Activated CD8-positive, alpha-beta memory T cell treated with anti-CD3 and anti-CD28 coated beads, Interleukin-2, amount 50 U/mL, for 24 hours (primary cell): ENCODE results near the gene ARMC12.

Experiments used
- DNase-seq: peaks from one replicate; pipeline ENCODE4 v3.0.0-alpha.2; 2020; ENCODE audit errors: extremely low read depth

Gene ARMC12

GRCh38 chr6:35775031-35775430, 38.2 kb downstream of the ARMC12 start:
- no peak for DNase-seq

DNA sequence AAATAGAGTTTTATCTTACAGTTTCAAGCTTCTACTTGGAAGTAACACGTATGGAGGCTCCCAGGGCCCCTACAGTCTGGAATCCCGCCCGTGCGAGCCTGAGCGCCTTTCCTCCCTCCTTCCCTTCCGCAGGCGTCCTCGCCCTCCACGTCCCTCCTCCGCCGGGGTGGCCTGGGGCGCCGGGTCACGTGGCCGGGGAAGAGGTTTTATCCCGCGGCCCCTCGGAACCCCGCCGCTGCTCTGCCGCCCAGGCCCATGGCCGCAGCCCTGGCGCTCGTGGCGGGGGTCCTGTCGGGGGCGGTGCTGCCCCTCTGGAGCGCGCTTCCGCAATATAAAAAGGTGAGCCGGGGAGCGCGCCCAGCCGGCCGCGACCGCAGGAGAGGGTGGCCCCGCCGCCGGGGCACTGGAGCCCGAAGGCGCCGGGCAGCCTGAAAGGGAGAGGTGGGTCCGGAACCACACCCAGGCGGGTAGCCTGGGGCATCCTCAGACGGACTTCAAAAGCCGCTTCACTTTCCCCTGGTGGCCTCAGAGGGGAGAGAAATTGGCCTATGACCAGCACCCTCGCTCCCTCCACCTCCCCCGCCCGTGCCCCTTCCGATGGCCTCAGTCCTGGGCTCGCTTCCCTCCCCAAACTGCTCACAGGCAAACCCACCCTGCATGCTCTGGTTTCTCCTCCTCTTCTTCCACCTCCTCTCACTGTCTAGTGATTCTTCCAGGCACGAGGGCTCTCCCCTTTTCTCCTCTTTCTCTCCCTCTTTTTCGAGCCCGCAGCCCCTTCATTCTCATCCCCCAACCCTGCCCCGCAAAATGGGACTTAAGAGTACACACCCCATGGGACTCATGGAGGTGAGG, 39.8 kb downstream of the ARMC12 start, which contains the start of gene CLPSL2:
Gene CLPSL2 (plus strand): TSS at position 235 of the 852 bp plus-strand sequence. CDS start 21 bp downstream, at position 256.
- no peak for DNase-seq

- DNase-seq = no peak
Observed at GRCh38 chr6:35777356-35778102, 40.7 kb downstream of the ARMC12 start.

- no peak for DNase-seq
Observed at GRCh38 chr6:35778437-35778836, 41.6 kb downstream of the ARMC12 start.

DNA sequence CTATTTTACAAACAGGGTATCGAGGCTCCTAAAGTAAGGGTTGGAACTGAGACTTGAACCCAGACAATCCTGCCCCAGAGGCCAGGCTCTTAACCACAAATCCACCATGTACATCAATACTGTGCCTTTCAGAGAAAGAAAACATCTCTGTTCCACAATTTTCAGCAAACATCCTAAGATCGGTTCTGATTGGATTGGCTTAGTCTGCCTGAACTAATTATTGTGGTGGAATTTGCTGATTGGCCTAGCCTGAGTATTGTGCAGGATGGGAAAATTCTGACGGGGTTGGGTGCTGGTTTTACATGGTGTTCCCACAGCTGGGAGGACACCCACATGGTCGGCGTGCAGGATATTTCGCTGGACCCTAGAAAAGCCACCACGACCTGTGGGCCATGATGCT, 43.9 kb downstream of the ARMC12 start, which contains the start of gene CLPSL1:
Gene CLPSL1 (plus strand): TSS at position 301 of the 400 bp plus-strand sequence. CDS start 92 bp downstream, at position 393.
- DNase-seq = no peak

DNA sequence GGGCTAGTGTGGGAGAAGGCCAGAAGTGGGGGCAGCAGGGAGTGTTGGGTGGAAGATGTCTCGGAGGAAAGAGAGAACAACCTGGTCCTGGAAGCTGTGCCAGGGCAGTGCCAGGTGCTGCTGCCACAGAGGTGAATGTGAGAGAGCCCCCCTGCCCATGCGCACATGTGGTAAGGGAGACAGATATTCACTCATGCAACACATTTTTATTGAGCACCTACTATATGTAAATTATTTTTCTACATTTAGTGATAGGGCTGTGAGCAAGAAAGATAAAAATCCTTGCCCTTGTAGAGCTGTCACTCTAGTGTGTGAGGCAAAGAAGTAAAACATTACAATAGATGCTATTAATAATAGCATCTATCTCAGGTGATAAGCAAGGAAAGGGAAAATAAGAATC, 44.5 kb downstream of the ARMC12 start:
- DNase-seq = no peak

DNA sequence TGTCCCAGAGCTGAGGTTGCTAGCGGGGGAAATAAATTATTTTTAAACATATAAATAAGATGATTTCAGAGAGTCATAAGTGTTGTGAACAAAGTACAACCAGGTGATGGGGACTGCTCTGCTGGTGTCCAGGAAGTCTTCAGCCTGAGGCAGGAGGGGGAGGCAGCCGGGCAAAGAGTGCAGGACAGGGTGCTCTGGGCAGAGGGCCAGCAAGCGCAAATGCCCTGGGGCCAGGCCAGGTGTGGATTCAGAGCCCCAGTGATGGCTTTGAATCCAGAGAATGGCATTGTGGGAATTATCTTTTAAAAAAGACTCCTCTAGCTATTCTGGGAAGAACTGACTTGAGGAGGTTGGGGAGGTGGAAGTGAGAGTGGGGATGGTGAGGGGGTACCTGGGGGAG, 45.6 kb downstream of the ARMC12 start:
- DNase-seq = no peak

GRCh38 chr6:35784200-35784599, 47.4 kb downstream of the ARMC12 start:
- no peak for DNase-seq

GRCh38 chr6:35786272-35786671, 49.4 kb downstream of the ARMC12 start:
- no peak for DNase-seq

DNA sequence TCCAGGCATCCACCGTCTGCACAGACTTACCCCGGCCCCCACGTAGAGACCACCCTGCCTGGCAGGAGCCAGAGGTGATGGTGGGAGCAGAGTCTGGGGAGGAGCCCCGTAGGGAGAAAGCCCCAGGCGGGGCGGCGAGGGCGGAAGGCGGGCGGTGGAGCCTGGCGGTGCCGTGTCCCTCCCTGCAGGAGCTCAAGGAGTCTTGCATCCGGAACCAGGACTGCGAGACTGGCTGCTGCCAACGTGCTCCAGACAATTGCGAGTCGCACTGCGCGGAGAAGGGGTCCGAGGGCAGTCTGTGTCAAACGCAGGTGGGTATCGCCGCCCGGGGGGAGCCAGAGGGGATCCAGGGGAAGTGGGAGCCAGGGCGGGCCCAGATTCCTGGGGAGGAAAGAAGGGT, 50.0 kb downstream of the ARMC12 start:
- DNase-seq = no peak

DNA sequence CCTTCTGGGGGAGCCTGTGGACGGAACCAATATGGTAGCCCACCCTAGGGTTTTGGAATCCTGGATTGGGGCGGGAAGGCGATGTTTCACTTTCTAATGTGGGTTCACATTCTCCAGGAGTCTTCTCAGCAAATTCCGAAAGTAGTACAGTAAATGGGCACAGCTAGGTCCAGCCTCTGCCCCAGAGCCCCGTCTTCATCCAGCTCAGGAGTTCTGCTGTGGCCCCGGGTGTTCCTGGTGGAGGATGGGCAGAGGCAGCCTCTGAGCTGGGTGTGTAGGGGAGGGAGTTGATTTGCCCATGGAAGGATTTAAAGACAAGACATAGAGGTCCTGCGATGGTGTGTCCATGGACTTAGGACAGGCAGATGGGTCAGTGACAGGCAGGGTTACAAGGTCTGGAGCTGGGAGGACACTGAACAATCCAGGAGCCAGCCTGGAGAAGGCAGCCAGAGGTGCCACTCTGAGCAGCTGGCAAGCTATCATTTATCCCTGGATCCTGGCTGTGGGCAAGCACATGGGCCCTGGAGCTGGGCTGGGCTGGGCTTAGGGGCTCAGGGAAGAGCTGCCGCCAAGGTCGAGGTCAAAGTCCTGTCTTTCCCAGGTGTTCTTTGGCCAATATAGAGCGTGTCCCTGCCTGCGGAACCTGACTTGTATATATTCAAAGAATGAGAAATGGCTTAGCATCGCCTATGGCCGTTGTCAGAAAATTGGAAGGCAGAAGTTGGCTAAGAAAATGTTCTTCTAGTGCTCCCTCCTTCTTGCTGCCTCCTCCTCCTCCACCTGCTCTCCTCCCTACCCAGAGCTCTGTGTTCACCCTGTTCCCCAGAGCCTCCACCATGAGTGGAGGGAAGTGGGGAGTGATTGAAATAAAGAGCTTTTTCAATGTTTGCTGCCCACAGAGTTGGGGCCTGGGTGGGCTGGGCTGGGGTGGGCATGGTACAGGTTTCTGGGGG, 50.7 kb downstream of the ARMC12 start:
- DNase-seq = no peak

DNA sequence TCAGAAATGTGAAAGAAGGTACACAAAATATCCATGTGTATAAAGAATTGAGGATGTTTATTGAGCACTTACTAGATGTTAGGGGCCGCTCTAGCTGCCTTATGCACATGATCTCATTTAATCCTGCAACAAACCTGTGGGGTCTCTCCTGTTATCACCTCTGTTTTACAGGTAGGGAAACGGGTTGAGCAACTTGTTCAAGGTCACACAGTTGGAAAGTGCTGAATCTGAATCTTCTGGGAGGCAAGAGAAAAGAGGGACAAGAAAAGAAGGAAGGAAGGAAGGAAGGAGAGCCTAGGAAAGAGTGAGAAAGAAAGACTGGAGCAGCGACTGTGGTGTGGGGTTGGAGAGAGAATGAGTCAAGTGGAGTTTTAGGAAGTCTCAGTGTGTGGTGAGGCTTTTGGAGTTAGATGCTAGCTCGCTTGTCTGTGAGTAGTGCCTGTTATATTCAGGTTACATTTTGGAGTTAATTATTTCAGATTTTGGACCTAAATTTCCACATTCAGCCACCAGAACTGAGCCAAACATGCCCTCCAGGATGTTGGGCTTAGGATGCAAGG, 51.7 kb downstream of the ARMC12 start:
- no peak for DNase-seq

- DNase-seq = no peak
Observed at GRCh38 chr6:35790683-35791082, 53.9 kb downstream of the ARMC12 start.

GRCh38 chr6:35794536-35795452, 58.0 kb downstream of the ARMC12 start:
- DNase-seq = no peak

GRCh38 chr6:35795453-35796071, 58.7 kb downstream of the ARMC12 start:
- DNase-seq = no peak

DNA sequence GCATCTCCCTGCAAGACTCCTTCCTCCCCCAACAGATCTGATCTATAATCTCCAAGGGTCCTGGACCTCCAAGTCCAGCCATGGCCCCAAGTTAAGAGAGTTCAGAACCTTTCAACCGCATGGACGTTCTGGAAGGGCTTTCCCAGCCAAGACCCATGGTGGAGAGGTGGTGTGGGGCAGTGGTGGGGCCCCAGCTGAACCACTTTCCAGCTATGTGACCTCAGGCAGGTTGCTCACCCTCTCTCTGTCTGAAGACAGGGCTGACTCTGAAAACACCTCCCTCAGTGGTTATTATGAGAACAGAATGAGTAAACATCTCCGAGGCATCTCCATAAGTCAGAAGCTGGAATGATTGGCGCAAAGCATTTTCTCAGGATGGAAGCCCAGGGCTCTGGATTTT, 59.4 kb downstream of the ARMC12 start:
- no peak for DNase-seq

- no peak for DNase-seq
Observed at GRCh38 chr6:35797837-35798526, 61.1 kb downstream of the ARMC12 start.
